ENCODE measurements around the gene IFIT3. TPM values are rescaled to one million over a fixed set of nuclear protein-coding genes. Genes with fewer than 3 reads are reported as not detected.
"Not testable (repeated sequence)": the region's sequence is repeated elsewhere in the genome, so short reads cannot be mapped to it uniquely, and the experiment has no call there.

Gene IFIT3
- total RNA-seq, 1 donor: 90.2 TPM

DNA sequence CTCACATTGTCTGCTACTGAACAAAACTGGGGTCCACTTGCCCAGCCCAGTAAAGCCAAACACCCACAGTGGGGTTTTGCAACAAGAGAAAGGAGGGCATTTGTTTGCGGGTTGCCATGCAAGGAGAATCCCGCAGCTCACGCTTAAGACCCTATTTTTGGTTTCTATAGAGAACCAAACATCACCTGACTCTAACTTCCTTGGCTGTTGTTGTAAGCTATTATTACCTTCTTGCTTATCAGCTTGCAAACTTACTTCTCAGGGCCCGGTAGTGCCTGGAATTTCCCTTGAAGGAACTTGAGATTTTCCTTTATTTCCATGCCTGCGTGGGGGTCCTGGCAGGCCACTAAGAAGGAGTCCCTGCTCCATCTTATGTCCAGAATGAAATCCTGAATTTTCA, 20.7 kb downstream of the IFIT3 start:
- TF ChIP-seq, protein P1, sequence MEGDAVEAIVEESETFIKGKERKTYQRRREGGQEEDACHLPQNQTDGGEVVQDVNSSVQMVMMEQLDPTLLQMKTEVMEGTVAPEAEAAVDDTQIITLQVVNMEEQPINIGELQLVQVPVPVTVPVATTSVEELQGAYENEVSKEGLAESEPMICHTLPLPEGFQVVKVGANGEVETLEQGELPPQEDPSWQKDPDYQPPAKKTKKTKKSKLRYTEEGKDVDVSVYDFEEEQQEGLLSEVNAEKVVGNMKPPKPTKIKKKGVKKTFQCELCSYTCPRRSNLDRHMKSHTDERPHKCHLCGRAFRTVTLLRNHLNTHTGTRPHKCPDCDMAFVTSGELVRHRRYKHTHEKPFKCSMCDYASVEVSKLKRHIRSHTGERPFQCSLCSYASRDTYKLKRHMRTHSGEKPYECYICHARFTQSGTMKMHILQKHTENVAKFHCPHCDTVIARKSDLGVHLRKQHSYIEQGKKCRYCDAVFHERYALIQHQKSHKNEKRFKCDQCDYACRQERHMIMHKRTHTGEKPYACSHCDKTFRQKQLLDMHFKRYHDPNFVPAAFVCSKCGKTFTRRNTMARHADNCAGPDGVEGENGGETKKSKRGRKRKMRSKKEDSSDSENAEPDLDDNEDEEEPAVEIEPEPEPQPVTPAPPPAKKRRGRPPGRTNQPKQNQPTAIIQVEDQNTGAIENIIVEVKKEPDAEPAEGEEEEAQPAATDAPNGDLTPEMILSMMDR (IDR thresholded peaks at IDR 0.05; ENCODE audit: insufficient read depth, low read depth, low read length): no peak
- DNase-seq (ENCODE audit: low read depth): no peak
- no peak overlapping the region for H3K4me3 ChIP-seq (ENCODE audit: low read depth, low read length)

DNA sequence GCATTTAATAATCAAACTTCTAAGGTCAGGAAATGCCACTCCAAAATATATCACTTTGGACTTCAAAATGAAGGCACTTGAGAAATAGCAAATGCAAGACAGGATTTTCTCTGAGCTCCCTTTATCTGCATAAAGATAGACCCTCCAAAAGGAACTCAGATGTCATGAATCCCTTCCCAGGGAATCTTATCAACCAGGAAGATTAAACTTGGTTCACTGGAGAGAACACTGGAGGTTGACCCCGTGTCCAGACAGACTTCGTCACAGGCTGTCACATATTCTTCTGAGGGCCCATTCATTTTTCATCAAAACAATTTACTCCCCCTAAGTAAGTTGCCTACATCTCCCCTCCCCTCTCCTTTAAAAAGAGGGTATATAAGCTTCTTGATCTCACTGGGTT, 21.2 kb downstream of the IFIT3 start:
- H3K4me3 ChIP-seq (ENCODE audit: low read depth, low read length): no peak overlapping the region
- no peak for DNase-seq (ENCODE audit: low read depth)
- TF ChIP-seq, protein P1 (IDR thresholded peaks at IDR 0.05; ENCODE audit: insufficient read depth, low read depth, low read length): no peak

DNA sequence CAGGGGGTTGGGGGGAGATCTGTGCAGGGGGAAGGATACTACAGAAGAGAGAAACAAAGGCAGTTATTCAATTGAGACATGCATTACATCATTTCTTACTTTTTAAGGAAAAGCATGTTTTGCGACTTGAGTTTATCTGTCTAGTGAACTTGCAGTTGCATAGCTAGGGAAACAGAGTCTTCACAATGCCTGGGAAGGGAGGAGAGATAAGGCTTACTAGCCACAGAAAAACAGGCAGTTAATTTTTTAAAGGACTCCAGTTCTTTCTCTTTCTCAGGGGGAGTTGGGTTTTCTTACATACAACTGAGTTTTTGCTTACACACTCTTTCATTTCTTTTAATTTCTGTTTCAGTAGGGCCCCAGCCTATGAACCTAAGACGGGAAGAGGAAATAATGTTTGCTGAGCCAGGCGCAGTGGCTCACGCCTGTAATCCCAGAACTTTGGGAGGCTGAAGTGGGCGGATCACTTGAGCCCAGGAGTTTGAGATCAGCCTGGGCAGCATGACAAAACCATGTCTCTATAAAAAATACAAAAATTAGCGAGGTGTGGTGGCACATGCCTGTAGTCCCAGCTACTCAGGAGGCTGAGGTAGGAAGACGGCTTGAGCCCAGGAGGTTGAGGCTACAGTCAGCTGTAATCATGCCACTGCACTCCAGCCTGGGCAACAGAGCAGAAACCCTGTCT, 23.0 kb downstream of the IFIT3 start:
- DNase-seq (ENCODE audit: low read depth): peak; percentile 67
- not testable (repeated sequence) for H3K4me3 ChIP-seq (ENCODE audit: low read depth, low read length)

DNA sequence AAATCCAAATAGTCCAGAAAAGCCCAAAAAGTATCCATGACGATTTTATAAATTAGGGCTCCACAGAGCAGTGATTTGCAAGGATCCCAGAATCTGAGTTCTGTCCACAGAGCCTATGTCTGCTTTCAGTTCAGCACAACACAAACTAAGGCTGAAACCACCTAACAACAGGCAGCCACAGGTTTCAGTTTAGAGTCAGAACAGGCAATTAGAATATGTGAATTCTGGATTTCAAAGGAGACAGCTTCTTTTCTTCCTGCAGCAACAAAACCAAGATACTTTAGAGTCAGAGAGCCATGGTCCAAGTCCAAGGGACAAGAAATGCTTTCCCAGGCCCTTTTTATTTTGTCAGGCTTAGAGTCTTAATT, 23.6 kb downstream of the IFIT3 start:
- TF ChIP-seq, protein P1 (IDR thresholded peaks at IDR 0.05; ENCODE audit: insufficient read depth, low read depth, low read length): no peak
- peak overlapping the region; percentile 12 for H3K4me3 ChIP-seq (ENCODE audit: low read depth, low read length)
- DNase-seq (ENCODE audit: low read depth): peak; percentile 64

DNA sequence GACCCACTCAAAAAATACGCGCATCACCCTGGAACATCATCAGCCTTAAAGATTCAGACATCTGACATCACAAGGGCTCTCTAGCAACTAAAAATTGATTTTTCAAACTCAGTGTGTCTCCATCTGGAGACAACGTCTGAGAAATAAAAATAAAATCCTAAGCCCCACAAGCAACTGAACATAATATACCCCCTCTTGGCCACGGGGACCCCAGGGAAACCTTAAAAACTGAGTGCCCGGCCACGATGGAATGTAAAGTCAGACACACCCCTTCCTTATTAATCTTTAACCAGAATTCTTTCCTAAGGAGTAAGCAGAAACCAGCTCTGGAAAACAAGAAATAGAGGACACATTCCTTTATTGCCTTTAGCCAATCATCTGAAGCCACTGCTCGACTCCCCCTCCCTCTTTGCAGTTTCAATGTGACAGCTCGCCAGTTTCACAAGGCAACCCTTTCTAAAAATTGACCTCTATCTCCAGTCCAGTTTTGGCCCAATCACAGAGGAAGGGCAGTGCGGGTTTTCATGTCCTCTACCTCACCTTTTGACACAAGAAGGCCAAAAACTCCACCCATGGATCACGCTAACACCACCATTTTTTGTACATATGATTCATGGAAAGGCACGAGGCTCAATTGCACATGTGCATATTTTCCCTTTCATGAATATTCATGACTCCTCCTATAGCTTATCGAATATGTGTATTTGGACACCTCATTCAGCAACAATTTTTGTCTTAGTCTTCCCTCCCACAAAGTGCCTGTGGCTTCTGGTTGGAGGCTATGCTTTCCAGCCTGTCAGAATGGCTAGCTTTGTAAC, 24.2 kb downstream of the IFIT3 start:
- peak overlapping the region; percentile 13 for H3K4me3 ChIP-seq (ENCODE audit: low read depth, low read length)
- DNase-seq (ENCODE audit: low read depth): peak; percentile 96
- TF ChIP-seq, protein P1 (IDR thresholded peaks at IDR 0.05; ENCODE audit: insufficient read depth, low read depth, low read length): no peak

DNA sequence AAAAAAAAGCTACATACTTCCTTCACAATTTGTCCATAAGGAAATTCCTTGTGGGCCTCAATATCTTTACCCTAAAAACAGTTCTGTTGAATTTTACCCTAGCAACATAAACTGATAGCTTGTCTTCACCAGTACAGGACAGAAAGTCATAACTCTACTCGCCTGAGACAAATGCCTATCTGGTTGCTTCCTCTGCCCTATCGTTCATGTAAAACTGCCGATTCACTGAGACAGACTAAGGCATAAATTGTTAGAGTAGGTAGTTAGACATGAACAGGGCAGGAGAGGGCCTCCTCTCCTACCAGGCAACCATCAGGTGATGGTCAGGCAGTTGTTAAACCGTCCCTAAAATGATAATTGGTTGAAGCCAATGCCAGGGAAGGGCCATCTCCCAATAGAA, 25.0 kb downstream of the IFIT3 start:
- H3K4me3 ChIP-seq (ENCODE audit: low read depth, low read length): no peak overlapping the region
- no peak for DNase-seq (ENCODE audit: low read depth)
- TF ChIP-seq, protein P1 (IDR thresholded peaks at IDR 0.05; ENCODE audit: insufficient read depth, low read depth, low read length): no peak

DNA sequence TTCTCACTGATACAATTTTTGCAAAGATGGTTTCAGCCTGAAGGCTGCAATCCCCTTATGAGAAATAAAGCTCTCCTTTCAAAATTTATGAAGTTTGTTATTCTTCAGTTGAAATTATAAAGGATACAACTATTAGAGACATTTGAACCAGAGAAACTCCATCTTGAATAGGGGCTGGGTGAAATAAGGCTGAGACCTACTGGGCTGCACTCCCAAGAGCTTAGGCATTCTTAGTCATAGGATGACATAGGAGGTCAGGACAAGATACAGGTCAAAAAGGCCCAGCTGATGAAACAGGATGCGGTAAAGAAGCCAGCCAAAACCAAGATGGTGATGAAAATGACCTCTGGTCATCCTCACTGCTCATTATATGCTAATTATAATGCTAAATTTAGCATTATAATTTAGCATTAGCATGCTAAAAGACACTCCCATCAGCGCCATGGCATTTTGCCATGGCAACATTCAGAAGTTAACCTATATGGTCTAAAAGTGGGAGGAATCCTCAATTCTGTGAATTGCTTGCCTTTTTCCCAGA, 27.7 kb downstream of the IFIT3 start:
- peak; percentile 77 for DNase-seq (ENCODE audit: low read depth)
- no peak overlapping the region for H3K4me3 ChIP-seq (ENCODE audit: low read depth, low read length)
- TF ChIP-seq, protein P1 (IDR thresholded peaks at IDR 0.05; ENCODE audit: insufficient read depth, low read depth, low read length): no peak
